Sigmoid colon (tissue), 4 donors: Measurements from ENCODE around the gene ENKUR.

ENCODE experiments used
- CTCF ChIP-seq, 4 experiments: fragments of 450-650 bp in 3 of 4; fragments of 200-600 bp in 1 of 4; IDR thresholded peaks; one replicate each; pipeline ENCODE4 v1.5.1; 2016 to 2019; ENCODE audit warnings: antibody characterized with exemption in 4 of 4, mild to moderate bottlenecking in 3 of 4, moderate library complexity in 2 of 4
- POLR2A ChIP-seq, 2 donors: fragments of 450-650 bp; IDR thresholded peaks; one replicate each; pipeline ENCODE4 v1.6.1; 2016; ENCODE audit warnings: antibody characterized with exemption in 2 of 2, mild to moderate bottlenecking in 2 of 2, moderate library complexity in 2 of 2
- POLR2AphosphoS5 ChIP-seq, 4 donors: sonication (generic); formaldehyde crosslinking; IDR thresholded peaks; one replicate each; pipeline ENCODE4 v1.6.1; 2017; ENCODE audit warnings: antibody characterized with exemption in 4 of 4

- TF ChIP-seq CTCF (IDR thresholded peaks at IDR 0.05): no peak
- no peak for TF ChIP-seq POLR2AphosphoS5 (IDR thresholded peaks at IDR 0.05)
- no peak for TF ChIP-seq POLR2A (IDR thresholded peaks at IDR 0.05)
Measured at GRCh38 chr10:25064401-25064800, 48.4 kb upstream of the ENKUR start.
